ENCODE measurements around the gene EEF2. TPM values are rescaled to one million over a fixed set of nuclear protein-coding genes. Genes with fewer than 3 reads are reported as not detected.

EEF2 gene
- total RNA-seq, 1 donor from 2014 or later = 3,162 TPM

DNA sequence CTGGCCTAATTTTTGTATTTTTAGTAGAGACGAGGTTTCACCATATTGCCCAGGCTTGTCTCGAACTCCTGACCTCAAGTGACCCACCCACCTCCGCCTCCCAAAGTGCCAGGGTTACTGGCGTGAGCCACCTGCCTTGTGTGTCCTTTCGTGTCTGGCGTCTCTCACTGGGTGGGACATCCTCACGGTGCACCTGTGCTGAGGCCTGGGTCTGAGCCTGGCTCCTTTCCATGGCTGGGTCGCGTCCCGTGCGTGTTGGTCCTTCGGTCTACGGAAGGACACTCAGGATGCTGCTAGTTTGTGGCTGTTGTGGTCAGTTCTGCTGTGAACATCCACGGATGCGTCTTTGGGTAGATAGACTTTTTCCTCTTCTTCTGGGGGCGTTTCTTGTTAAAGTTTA is 41.9 kb upstream of the EEF2 start:
- Mint-ChIP-seq H3K9me3 (ENCODE audit: unreplicated experiment) (no peaks in the 10 kb centered on the region), H3K36me3 (ENCODE audit: unreplicated experiment) (peaks cover 4% of the 10 kb centered on the region), H3K4me3 (ENCODE audit: unreplicated experiment) (no peak overlapping the region), H3K27ac (ENCODE audit: unreplicated experiment) (no peak overlapping the region), H3K4me1 (ENCODE audit: unreplicated experiment) (no peaks in the 10 kb centered on the region), H3K27me3 (ENCODE audit: unreplicated experiment) (no peaks in the 10 kb centered on the region)
- TF ChIP-seq, protein P1, sequence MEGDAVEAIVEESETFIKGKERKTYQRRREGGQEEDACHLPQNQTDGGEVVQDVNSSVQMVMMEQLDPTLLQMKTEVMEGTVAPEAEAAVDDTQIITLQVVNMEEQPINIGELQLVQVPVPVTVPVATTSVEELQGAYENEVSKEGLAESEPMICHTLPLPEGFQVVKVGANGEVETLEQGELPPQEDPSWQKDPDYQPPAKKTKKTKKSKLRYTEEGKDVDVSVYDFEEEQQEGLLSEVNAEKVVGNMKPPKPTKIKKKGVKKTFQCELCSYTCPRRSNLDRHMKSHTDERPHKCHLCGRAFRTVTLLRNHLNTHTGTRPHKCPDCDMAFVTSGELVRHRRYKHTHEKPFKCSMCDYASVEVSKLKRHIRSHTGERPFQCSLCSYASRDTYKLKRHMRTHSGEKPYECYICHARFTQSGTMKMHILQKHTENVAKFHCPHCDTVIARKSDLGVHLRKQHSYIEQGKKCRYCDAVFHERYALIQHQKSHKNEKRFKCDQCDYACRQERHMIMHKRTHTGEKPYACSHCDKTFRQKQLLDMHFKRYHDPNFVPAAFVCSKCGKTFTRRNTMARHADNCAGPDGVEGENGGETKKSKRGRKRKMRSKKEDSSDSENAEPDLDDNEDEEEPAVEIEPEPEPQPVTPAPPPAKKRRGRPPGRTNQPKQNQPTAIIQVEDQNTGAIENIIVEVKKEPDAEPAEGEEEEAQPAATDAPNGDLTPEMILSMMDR (IDR thresholded peaks at IDR 0.05) = no peak
- no peak for DNase-seq (ENCODE audit: extremely low spot score, unreplicated experiment)

DNA sequence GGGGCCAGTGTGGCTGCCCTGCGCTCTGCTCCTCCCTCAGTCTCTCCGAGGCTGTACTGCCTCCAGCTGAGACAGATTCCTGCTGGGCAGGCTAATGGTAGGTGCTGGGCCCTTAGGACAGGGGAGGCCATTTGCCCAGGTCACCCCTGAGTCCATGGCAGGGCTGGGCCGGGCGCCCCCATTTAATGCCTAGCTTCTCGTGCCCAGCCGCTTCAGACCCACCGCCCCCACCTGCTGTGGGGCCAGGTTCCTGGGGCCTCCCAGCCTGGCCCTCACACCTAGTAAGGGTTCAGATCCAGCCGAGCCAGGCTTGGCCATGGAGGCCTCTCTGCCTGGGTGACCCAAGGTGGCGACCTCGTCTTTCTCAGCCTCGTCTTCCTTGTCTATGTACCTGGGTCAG is 40.1 kb upstream of the EEF2 start:
- no peak overlapping the region for H3K27ac Mint-ChIP-seq (ENCODE audit: unreplicated experiment)
- H3K36me3 Mint-ChIP-seq (ENCODE audit: unreplicated experiment) = peaks cover 5% of the 10 kb centered on the region
- H3K27me3 Mint-ChIP-seq (ENCODE audit: unreplicated experiment) = no peaks in the 10 kb centered on the region
- H3K4me3 Mint-ChIP-seq (ENCODE audit: unreplicated experiment) = no peak overlapping the region
- TF ChIP-seq, protein P1 (IDR thresholded peaks at IDR 0.05) = no peak
- H3K9me3 Mint-ChIP-seq (ENCODE audit: unreplicated experiment) = no peaks in the 10 kb centered on the region
- DNase-seq (ENCODE audit: extremely low spot score, unreplicated experiment) = no peak
- no peaks in the 10 kb centered on the region for H3K4me1 Mint-ChIP-seq (ENCODE audit: unreplicated experiment)

DNA sequence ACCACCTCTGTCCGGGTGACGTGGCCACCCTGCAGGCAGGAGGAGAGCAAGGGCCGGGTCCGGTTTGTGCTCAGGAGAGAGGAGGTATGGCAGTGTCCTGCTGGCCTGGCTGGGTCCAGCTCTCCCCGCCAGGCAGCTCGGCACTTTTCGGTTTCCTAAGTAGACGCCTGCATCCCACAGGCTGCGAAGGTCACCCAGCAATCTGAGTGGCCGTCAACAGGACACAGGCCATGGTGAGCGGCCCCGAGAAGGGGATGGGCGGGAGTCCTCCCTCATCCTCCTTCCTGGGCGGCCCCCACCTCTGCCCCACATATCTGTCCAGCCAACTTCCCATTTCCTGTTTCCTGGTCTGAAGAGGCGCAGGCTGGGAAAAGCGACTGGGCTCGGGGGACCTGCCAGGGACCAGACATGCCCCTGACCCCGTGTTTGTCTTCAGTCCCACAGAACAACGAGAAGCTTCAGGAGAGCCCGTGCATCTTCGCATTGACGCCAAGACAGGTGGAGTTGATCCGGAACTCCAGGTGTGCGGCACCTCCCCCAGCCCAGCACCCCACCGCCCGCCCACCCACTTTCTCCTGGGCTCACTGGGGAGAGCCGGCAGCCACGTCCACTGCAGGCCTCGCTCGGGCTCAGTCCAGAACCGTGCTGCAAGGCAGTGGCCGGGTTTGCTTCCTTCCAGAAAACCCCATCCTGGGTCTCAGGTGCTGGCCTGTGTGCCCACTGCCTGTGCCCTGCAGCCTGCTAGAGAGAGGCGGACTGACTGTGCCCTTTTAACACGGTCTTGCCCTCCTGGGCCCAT is 38.5 kb upstream of the EEF2 start:
- TF ChIP-seq, protein P1 (IDR thresholded peaks at IDR 0.05) = no peak
- DNase-seq (ENCODE audit: extremely low spot score, unreplicated experiment) = no peak
- H3K4me3 Mint-ChIP-seq (ENCODE audit: unreplicated experiment) = no peak overlapping the region
- no peaks in the 10 kb centered on the region for H3K4me1 Mint-ChIP-seq (ENCODE audit: unreplicated experiment)
- H3K9me3 Mint-ChIP-seq (ENCODE audit: unreplicated experiment) = no peaks in the 10 kb centered on the region
- no peak overlapping the region for H3K27ac Mint-ChIP-seq (ENCODE audit: unreplicated experiment)
- peaks cover 3% of the 10 kb centered on the region for H3K36me3 Mint-ChIP-seq (ENCODE audit: unreplicated experiment)
- H3K27me3 Mint-ChIP-seq (ENCODE audit: unreplicated experiment) = no peaks in the 10 kb centered on the region

DNA sequence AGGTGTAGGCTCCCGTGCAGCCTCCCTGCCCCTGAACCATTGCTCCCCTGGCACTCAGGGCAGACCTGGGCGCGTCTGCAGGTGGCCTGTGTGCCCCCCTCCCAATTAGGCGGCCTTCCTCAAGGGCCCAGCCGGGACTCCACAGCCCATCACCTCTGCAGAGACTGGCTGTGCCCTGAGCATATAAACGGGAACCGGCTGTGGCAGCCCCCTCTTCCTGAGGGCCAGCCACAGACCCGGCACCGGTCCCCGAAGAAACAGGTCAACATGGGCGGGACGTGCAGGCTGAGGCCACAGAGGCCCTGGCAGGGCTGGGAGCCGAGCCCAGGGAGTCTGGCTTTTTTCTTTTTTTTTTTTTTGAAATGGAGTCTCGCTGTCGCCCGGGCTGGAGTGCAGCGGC is 34.3 kb upstream of the EEF2 start:
- peaks cover 3% of the 10 kb centered on the region for H3K36me3 Mint-ChIP-seq (ENCODE audit: unreplicated experiment)
- TF ChIP-seq, protein P1 (IDR thresholded peaks at IDR 0.05) = no peak
- no peak overlapping the region for H3K4me3 Mint-ChIP-seq (ENCODE audit: unreplicated experiment)
- H3K4me1 Mint-ChIP-seq (ENCODE audit: unreplicated experiment) = no peaks in the 10 kb centered on the region
- H3K9me3 Mint-ChIP-seq (ENCODE audit: unreplicated experiment) = no peaks in the 10 kb centered on the region
- H3K27ac Mint-ChIP-seq (ENCODE audit: unreplicated experiment) = no peak overlapping the region
- H3K27me3 Mint-ChIP-seq (ENCODE audit: unreplicated experiment) = no peaks in the 10 kb centered on the region
- DNase-seq (ENCODE audit: extremely low spot score, unreplicated experiment) = no peak

DNA sequence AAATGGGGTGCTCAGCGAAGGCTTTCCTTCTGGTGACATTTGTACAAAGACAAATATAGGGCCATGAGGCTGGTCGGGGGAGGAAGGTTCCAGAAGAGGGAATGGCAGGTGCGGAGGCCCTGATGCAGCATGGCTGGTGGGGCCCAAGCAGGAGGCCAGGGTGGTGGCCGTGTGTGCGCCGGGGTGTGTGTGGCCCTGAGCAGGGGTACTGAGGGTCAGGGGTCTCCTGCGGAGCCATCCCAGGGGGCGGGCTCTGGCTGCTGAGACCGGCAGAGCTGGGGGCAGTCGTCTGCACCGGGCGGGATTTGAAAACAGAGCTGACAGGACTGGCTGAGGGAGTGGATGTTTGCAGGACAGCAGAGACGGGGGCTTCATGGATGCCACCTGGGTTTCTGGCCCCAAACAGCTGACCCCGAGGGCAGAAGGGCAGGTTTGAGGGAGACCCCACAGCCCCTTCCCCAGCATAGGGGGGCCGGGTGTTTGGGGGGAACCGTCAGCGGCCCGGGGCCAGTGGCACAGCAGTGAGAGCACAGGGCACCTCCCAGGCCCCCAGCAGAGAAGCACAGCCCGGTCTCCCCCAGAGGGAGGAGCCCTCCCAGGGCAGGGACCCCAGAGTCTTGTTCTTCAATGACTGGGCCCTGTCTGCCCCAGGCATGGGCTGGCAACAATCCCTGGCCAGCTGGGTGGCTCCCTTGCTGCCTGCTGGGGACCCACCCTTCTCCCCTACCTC is 33.7 kb upstream of the EEF2 start:
- DNase-seq (ENCODE audit: extremely low spot score, unreplicated experiment) = no peak
- Mint-ChIP-seq H3K27ac (ENCODE audit: unreplicated experiment) (no peak overlapping the region), H3K4me1 (ENCODE audit: unreplicated experiment) (no peaks in the 10 kb centered on the region), H3K4me3 (ENCODE audit: unreplicated experiment) (no peak overlapping the region), H3K9me3 (ENCODE audit: unreplicated experiment) (no peaks in the 10 kb centered on the region), H3K36me3 (ENCODE audit: unreplicated experiment) (peaks cover 3% of the 10 kb centered on the region), H3K27me3 (ENCODE audit: unreplicated experiment) (no peaks in the 10 kb centered on the region)
- TF ChIP-seq, protein P1 (IDR thresholded peaks at IDR 0.05) = no peak
